Fibroblast of lung (primary cell): ENCODE results near the gene DISP2. TPM values are rescaled to one million over a fixed set of nuclear protein-coding genes. Genes with fewer than 3 reads are reported as not detected.

Source experiments
- DNase-seq, 2 donors: peaks; one replicate each; pipeline versions ENCODE4 v3.0.0 to v3.0.0-alpha.2; 2010; ENCODE audit warnings: low read depth in 2 of 2
- H2AFZ ChIP-seq: 2 replicates; pipeline ENCODE4 v1.5.1; 2012; ENCODE audit warnings: low read length, control low read depth, inconsistent platforms
- H3K27ac ChIP-seq: 2 replicates; pipeline ENCODE4 v1.5.1; 2011; ENCODE audit warnings: low read length, control low read depth; ENCODE audit not compliant: insufficient read depth
- H3K27me3 ChIP-seq: 2 replicates; pipeline ENCODE4 v1.5.1; 2011; ENCODE audit warnings: mild to moderate bottlenecking, low read length; ENCODE audit not compliant: control insufficient read depth, insufficient read depth
- H3K36me3 ChIP-seq: 2 replicates; pipeline ENCODE4 v1.5.1; 2011; ENCODE audit warnings: low read length; ENCODE audit not compliant: control insufficient read depth, insufficient read depth
- H3K4me1 ChIP-seq: 2 replicates; pipeline ENCODE4 v1.5.1; 2011; ENCODE audit warnings: low read length; ENCODE audit not compliant: control insufficient read depth, insufficient read depth; ENCODE audit errors: extremely low read depth
- H3K4me2 ChIP-seq: 2 replicates; pipeline ENCODE4 v1.5.1; 2011; ENCODE audit warnings: low read length, control low read depth; ENCODE audit not compliant: insufficient read depth; ENCODE audit errors: extremely low read depth
- H3K4me3 ChIP-seq, 4 experiments: fragments of 200-600 bp in 1 of 4; sonication (generic) in 1 of 4; replicated peaks in 1 of 4; 2 replicates each; pipeline ENCODE4 v1.5.1; 2011 to 2016; ENCODE audit warnings: low read length in 4 of 4, low read depth in 3 of 4, mild to moderate bottlenecking in 3 of 4, control low read depth in 2 of 4, inconsistent platforms in 1 of 4, mixed read lengths in 1 of 4; ENCODE audit not compliant: insufficient read depth in 1 of 4; ENCODE audit errors: control extremely low read depth in 1 of 4
- H3K79me2 ChIP-seq: 2 replicates; pipeline ENCODE4 v1.5.1; 2012; ENCODE audit warnings: mild to moderate bottlenecking, low read length, inconsistent platforms; ENCODE audit not compliant: control insufficient read depth, insufficient read depth
- H3K9ac ChIP-seq: 2 replicates; pipeline ENCODE4 v1.5.1; 2011; ENCODE audit warnings: mild to moderate bottlenecking, low read length, control low read depth; ENCODE audit not compliant: insufficient read depth
- H3K9me3 ChIP-seq: 2 replicates; pipeline ENCODE4 v1.5.1; 2012; ENCODE audit warnings: low read depth, low read length; ENCODE audit not compliant: control insufficient read depth, insufficient read depth
- H4K20me1 ChIP-seq: 2 replicates; pipeline ENCODE4 v1.5.1; 2011; ENCODE audit warnings: low read length; ENCODE audit not compliant: control insufficient read depth, insufficient read depth; ENCODE audit errors: extremely low read depth
- CTCF ChIP-seq, 2 donors: IDR thresholded peaks in 1 of 2; conservative IDR thresholded peaks in 1 of 2; 1 replicate in 1 of 2; 2 replicates in 1 of 2; pipeline ENCODE4 v1.5.1; 2011 to 2012; ENCODE audit warnings: low read length in 2 of 2, control low read depth in 1 of 2, inconsistent platforms in 1 of 2, low read depth in 1 of 2, mild to moderate bottlenecking in 1 of 2
- EZH2 ChIP-seq: IDR thresholded peaks from 2 replicates; pipeline ENCODE4 v1.5.1; 2012; ENCODE audit warnings: low read length, control low read depth, mild to moderate bottlenecking; ENCODE audit errors: missing control alignments
- polyA plus RNA-seq, 2 donors: library from polyadenylated mRNA; depleted of rRNA in 1 of 2; stranded (reverse) in 1 of 2; unstranded in 1 of 2; fragments of >200 nt; gene quantifications; 2 replicates each; pipeline ENCODE4 v1.2.1, GENCODE V29; 2011 to 2012; ENCODE audit warnings: missing spikeins in 1 of 2
- total RNA-seq: library from RNA; depleted of rRNA; stranded (reverse); fragments of >200 nt; gene quantifications from 2 replicates; pipeline ENCODE4 v1.2.1, GENCODE V29; 2014

DISP2 gene
- total and polyA plus RNA-seq, 2 donors (not counting 1 experiment from before 2014, with no cell fraction given): under 0.01 to 0.11 TPM

DNA sequence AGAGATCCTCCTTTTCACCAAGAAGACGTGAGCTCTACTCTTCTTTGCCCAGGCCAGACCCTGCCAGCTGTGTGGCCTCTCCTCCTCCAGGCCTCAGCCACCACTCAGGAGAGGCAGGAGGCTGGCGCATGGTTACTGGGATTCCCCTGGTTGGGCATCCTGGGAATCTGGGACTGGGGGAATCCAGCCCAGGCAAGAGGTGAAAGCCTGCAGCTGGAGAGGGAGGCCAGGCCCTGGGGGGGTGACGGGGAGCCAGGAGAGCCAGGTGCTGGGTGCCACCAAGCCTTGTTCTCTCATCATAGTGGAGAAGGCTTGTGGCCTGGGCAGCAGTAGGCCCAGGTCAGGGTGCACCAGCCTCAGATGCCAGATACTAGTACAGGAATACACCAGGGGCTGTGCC lies 23.5 kb upstream of the DISP2 start:
- Histone ChIP-seq H4K20me1 (no peaks in the 10 kb centered on the region), H3K9me3 (no peaks in the 10 kb centered on the region), H3K79me2 (peaks cover 13% of the 10 kb centered on the region), H3K4me3 (no peak overlapping the region), H3K27me3 (no peaks in the 10 kb centered on the region), H3K4me1 (peaks cover 24% of the 10 kb centered on the region), H3K9ac (no peak overlapping the region), H3K4me2 (no peak overlapping the region), H3K27ac (peak overlapping the region; percentile 32), H2AFZ (no peak overlapping the region), H3K36me3 (peaks cover 24% of the 10 kb centered on the region)
- TF ChIP-seq EZH2 (no peak), CTCF (conservative IDR thresholded peaks at IDR 0.05 in 1 of 2, IDR thresholded peaks at IDR 0.05 in 1 of 2; ENCODE audit: low read depth in 1 of 2, low read length in 2 of 2) (no peak)
- no peak for DNase-seq

GRCh38 chr15:40334941-40335795 lies 22.9 kb upstream of the DISP2 start:
- Histone ChIP-seq H3K9me3 (no peaks in the 10 kb centered on the region), H3K79me2 (peaks cover 18% of the 10 kb centered on the region), H2AFZ (no peak overlapping the region), H3K27ac (no peak overlapping the region), H3K4me1 (peaks cover 26% of the 10 kb centered on the region), H4K20me1 (no peaks in the 10 kb centered on the region), H3K9ac (no peak overlapping the region), H3K4me3 (no peak overlapping the region), H3K27me3 (no peaks in the 10 kb centered on the region), H3K4me2 (no peak overlapping the region), H3K36me3 (peaks cover 24% of the 10 kb centered on the region)
- TF ChIP-seq CTCF (conservative IDR thresholded peaks at IDR 0.05 in 1 of 2, IDR thresholded peaks at IDR 0.05 in 1 of 2; ENCODE audit: low read depth in 1 of 2, low read length in 2 of 2): no peak
- no peak for TF ChIP-seq EZH2
- DNase-seq: no peak

GRCh38 chr15:40335938-40336743 lies 21.9 kb upstream of the DISP2 start:
- Histone ChIP-seq H3K79me2 (peaks cover 18% of the 10 kb centered on the region), H3K27ac (no peak overlapping the region), H3K4me2 (no peak overlapping the region), H3K4me3 (no peak overlapping the region), H3K36me3 (peaks cover 24% of the 10 kb centered on the region), H3K9me3 (no peaks in the 10 kb centered on the region), H3K9ac (no peak overlapping the region), H3K27me3 (no peaks in the 10 kb centered on the region), H3K4me1 (peaks cover 32% of the 10 kb centered on the region), H2AFZ (no peak overlapping the region), H4K20me1 (no peaks in the 10 kb centered on the region)
- no peak for TF ChIP-seq EZH2
- no peak for TF ChIP-seq CTCF (conservative IDR thresholded peaks at IDR 0.05 in 1 of 2, IDR thresholded peaks at IDR 0.05 in 1 of 2; ENCODE audit: low read depth in 1 of 2, low read length in 2 of 2)
- DNase-seq: no peak
